Activated CD4-positive, alpha-beta T cell treated with anti-CD3 and anti-CD28 coated beads, Interleukin-2, amount 50 U/mL, for 4 hours (primary cell): ENCODE results near the gene SLC12A8.

ENCODE experiments used
- DNase-seq, 2 experiments: peaks; one replicate each; pipeline ENCODE4 v3.0.0-alpha.2; 2020

SLC12A8 gene, protein sequence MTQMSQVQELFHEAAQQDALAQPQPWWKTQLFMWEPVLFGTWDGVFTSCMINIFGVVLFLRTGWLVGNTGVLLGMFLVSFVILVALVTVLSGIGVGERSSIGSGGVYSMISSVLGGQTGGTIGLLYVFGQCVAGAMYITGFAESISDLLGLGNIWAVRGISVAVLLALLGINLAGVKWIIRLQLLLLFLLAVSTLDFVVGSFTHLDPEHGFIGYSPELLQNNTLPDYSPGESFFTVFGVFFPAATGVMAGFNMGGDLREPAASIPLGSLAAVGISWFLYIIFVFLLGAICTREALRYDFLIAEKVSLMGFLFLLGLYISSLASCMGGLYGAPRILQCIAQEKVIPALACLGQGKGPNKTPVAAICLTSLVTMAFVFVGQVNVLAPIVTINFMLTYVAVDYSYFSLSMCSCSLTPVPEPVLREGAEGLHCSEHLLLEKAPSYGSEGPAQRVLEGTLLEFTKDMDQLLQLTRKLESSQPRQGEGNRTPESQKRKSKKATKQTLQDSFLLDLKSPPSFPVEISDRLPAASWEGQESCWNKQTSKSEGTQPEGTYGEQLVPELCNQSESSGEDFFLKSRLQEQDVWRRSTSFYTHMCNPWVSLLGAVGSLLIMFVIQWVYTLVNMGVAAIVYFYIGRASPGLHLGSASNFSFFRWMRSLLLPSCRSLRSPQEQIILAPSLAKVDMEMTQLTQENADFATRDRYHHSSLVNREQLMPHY

DNA sequence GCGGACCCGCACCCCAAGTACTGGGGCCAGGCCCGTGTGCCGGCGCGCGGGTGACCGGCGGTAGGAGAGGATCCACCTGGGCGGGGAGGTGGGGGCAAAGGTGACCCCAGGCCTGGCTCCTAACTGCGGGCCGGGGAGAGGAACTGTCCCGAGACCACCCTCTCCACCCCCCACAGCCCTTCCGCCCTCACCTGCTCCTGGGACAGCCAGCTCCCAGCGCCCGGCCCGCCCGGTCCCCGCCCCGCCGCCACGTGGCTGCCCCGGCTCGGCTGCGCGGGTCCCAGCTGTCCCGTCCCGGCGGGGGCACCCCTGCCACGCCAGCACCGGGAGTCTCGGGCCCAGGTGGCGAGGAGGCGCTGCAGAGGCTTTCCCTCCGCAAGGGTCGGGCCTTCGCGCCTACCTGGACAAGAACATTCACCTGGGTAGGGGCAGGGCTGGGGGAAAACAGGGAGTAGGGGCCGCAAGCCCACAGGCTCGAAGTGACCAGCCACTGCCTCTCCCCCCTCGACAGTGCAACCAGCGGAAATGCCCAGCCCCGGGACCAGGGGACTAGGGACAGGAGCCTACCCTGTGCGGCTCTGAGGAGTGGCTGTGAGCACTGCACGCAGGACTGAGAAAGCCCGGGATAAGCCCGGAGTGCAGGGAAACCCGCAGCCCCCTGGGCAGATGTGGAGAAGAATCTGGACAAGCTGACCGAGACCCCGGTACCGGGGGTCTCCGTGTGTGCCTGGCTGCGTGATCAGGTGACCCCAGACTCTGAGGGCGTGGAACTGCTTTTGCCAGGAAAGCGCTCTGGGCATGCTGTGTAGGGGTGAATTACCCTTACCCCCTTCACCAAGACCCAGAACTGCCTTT lies at the start of gene SLC12A8:
TSS of gene SLC12A8 (minus strand) at position 240 of the 855 bp plus-strand sequence. CDS start 1,399 bp downstream, outside the sequence.
- no peak for DNase-seq

DNA sequence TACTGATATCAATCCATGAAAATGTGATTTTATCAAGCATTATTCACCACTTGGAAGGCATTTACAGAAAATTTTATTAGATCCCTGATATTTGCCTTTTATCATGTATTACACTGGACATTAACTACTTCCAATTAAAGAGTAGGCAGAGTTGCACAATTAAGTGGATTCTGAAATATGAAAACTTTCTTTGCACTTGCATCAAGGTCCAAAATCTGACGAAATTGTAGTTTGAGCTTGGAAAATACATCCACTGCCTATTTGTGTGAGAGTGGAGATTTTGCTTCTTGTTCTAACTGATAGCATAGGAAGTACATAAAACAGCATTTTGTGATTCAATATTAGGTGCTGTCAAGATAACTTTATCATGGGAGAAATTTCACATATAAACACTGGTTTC lies 49.6 kb upstream of the SLC12A8 start:
- no peak for DNase-seq

DNA sequence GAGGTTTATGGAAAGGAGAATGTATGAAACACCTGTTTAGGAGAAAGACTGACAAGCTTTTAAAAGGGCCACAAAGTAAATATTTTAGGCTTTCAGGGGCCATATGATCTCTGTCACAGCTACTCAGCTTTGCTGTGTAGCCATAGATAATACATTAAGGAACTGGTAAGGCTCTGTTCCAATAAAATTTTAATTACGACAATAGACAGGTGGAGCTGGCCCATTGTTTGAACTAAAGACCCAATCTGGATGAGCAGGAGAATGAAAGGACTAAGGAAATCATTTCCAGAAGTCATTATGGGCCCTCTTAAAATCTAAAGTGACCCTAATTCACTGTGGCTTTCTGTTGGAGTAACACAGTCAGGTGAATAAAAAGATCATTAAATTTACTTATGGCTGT lies 48.5 kb upstream of the SLC12A8 start:
- DNase-seq: no peak

DNA sequence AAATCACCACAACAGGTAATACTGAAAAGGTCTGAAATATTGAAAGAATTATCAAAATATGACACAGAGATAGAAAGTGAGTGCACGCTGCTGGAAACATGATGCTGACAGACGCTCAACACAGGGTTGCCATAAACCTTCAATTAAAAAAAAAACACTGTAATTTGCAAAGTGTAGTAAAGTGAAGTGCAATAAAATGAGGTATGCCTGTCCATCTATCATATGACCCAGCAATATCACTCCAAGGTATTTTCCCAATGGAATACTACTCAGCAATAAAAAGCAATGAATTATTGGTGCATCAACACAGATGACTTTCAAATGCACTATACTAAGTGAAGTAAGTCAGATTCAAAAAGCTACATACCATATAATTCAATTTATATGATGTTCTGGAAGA lies 47.6 kb upstream of the SLC12A8 start:
- DNase-seq: no peak

DNA sequence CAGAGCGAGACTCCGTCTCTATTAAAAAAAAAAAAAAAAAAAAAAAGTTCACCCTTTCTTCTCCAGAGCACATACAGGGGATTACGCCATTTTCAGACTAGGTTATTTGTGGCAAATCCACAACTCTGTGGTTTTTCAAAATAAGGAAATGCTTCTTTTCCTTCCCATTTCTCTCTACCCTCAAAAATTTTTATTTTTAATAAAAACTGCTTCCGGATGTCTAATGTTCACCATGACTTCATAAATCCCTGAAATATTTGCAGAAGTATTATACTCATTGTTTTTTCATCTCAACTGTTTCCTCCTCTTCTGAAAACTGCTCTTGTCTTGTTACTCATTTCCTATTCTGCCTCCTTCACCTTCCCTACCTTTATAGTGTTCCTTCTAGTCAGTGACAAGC lies 45.0 kb upstream of the SLC12A8 start:
- DNase-seq: no peak

DNA sequence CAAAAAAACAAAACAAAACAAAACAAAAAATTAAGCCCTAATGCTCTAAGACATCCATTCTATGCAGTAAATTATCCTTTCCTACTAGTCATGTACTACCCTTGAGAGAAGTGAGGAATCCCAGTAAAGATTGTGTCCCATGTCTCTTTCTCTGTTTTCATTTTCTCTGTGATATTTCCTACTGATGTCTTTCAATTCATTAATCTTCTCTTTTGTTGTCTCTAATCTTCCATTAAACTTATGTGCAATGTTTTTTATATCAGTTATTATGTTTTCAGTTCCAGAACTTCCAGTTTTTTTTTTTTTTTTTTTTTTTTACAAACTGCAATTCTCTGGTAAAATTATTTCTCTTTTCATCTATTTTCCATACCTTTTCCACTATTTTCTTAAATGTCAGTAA lies 44.1 kb upstream of the SLC12A8 start:
- no peak for DNase-seq

DNA sequence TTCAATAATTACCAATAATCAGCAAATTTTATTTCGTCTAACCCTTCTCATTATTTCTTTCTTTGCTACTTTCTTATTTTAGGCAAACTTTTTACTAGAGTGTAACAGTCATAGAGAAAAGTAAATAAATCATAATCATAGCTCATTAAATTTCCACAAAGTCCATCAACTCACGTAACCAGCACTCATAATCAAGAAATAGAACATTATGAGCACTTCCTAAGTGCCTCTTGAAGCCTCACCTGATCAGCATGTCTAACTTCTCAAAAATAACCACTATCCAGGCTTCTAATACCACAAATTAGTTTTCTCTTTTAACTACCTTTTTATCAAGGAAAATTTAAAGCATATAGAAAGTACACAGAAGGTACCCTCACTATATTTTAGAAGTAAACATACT lies 38.4 kb upstream of the SLC12A8 start:
- DNase-seq: no peak

DNA sequence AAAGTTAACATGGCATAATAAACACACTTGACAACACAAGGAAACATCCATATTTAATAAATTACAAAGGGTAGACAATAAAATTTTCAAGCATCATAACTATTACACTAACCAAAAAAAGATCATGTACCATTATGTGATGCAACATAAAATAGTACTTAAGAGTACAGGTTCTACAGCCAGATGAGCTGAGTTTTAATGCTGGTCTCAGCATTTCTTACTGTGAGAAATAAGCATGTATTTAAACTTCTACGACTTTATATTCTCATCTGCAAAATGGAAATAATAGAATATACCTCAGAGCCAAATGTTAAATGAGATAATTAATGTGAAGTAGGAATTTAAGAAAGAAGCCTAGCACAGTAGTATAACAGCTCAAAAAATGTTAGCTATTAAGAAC lies 33.7 kb upstream of the SLC12A8 start:
- no peak for DNase-seq

DNA sequence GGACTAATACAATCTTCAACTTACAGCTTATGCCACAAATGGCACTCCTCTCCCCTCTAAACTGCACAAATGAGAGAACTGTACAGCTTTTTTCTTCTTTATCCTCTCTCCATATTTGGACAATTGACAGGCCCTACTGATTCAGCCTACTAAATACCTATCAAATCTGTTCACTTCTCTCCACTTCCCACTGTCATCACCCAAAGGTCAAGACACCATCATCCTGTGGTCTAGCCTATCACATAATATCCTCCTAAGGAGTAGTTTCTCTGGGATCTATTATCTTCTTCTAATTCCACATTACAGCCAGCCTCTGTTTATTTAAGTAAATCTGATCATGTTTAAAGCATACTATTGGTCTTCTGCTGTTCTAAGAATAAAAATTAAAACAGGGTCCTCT lies 33.0 kb upstream of the SLC12A8 start:
- DNase-seq: no peak

DNA sequence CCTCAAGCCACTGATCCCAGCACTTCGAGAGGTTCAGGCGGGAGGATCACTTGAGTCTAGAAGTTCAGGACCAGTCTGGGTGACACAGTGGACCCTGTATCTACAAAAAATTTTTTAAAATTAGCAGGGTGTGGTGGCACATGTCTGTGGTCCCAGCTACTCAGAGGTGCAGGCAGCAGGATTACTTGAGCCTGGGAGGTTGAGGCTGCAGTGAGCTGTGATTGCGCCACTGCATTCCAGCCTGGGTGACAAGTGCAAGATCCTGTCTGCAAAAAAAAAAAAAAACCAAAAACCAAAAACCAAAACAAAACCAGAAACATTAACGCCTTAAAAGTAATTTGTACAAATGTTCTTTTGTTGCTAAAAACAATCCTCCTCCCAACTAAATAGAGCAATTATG lies 27.9 kb upstream of the SLC12A8 start:
- no peak for DNase-seq

DNA sequence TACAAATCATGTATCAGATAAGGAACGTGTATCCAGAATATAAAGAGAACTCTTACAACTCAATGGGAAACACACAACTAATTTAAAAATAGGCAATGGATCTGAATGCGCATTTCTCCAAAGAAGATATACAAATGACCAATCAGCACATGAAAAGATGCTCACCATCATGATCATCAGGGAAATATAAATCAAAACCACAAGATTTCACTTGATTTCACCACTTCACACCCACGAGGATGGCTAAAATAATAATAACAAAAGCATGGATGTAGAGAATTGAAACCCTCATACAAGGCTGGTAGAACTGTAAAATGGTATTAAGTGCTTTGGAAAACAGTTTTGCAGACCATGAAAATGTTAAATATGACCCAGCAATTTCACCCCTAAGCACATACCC lies 26.7 kb upstream of the SLC12A8 start:
- no peak for DNase-seq

DNA sequence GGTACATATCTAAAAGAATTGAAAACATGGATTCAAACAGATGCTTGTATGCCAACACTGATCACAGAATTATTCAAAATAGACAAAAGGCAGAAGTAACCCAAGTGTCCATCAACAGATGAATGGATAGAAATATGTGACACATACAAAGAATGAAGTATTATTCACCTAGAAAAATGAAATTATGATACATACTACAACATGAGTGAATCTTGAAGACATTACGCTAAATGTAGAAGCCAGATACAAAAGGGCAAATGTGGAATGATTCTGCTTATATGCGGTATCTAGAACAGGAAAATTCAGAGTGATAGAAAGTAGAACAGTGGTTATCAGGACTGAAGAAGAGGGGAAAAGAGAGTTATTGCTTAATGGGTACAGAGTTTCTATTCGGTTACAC lies 26.2 kb upstream of the SLC12A8 start:
- no peak for DNase-seq

DNA sequence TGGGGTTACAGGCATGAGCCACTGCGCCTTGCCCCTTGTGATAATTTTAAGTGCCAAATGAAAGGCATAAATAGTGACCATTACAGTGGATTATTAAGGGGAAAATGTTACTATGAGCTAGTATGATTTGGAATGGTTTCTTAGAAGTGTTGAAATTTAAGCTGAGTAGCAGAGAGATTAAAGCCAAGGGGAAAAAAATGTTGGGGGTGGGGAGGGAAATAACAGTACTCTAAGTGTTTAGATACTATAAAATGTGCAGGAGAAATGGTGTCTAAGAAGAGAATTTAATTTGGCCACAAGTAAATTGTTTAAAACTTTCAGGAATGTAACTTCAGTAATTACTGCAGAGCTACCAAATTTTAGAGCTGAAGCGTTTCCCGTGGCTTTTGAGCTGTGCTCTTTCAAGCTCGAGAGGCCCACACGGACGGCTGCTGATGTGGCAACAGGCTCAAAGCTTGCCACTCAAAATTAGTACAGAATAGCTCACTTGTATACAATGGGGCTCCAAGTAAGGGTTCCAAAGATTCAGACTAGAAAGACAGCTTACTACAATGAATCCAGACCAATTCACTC lies 23.9 kb upstream of the SLC12A8 start:
- DNase-seq: no peak

DNA sequence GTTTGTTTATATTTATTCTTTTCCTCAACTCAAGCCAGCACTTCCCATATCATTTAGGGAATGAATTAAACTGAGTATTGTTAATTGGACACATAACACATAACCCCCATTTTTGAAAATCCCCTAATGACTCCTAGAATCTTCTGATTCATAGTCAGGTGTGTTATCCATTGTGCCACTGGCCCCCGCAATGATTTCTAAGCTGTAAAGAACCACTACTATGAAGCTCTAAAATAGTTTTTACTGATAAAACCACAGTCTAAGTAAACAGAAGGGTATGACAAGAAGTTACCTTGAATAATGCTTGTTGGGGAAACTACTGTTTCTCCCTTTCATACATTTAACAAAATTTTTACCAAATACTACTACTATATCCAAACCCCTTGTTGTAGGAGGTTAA lies 22.3 kb upstream of the SLC12A8 start:
- DNase-seq: no peak

DNA sequence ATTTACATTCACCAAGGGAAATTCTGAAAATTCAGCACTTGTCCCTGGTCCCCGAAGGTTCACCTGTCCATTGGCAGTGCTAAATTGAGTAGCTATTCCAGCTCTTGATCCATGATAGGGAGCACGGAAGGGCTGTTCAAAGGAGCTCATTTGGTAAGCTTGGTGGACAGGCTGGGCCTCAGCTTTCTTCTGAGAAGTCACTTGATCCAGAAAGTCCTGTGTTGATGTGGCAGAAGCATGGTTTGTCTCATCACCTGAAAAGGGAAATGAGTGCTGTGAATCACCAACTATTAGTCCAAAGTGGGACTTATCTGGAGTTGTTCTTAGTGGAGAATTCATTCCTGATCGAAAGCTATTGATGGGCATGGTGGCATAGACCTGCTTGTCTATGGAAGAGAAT lies 19.9 kb upstream of the SLC12A8 start:
- DNase-seq: no peak

DNA sequence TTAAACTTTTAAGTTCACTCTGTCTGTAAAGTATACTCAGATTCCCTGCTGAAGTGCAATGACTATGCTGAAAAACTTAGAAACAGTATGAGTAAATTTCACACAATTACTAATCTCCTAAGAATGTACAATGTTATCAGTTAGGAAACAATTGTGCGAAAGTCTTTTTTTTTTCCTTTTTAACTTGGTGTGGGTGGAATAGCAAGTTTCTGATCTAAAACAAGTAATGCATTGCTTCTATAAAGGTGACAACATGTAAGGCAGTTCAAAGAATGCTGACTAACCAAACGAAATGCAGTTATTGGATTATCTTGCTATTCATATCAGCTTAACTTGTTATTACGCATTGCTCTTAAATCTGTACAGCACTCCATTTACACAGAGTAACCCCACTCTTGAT lies 19.3 kb upstream of the SLC12A8 start:
- no peak for DNase-seq

DNA sequence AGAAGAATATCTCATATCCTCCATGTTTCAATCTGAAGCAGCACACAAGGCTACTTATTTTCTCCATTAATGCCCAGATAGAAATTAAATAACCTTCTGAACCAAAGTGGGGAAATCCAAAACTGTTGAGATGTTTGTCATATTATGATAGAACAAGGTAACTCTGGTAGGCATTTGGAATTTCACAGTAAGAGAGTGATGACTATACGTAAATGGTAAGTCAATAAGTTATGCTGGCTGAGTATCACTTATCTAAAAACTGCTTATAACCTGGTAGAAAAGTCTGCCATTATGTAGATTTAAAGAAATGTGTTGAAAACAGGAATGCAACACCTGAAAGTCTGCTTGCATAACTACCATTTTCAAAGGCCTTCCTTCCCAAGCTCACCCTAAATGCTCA lies 17.2 kb upstream of the SLC12A8 start:
- DNase-seq: no peak

DNA sequence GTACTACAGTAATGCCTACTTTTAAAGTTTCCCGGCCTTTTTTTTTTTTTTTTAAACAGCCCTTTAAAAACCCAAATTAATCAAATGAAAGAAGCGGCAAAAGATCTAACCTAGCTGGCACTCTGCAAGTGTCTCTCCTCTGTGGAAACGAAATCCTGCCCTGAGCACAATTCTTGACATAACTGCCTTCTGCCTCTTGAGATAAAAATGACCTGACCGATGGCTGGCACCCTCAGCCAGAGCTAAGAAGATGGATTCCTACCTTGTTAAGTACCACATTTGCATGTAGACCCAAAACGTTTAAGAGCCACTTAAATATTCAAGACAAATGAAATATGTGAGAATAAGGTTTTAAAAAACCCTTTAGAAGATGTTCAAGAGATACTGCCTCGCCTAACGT lies 16.6 kb upstream of the SLC12A8 start:
- no peak for DNase-seq

DNA sequence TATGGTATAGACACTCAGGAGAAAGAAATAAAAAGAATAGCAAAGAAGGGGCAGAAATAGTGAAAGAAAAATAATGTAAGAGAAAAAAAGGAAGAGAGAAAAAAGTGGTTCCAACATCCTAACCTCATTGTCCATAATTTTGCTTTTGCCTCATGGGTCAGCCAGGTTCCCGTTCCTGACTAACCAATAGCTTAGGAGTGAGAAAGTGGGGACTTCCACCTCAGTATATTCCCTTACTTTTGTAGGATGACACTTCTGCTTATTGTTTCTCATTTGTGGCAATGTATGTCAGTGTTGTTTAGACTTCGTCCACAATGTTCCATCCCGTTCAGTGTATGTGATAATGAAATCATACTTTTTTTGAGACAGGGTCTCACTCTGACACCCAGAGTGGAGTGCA lies 9.3 kb upstream of the SLC12A8 start:
- no peak for DNase-seq

DNA sequence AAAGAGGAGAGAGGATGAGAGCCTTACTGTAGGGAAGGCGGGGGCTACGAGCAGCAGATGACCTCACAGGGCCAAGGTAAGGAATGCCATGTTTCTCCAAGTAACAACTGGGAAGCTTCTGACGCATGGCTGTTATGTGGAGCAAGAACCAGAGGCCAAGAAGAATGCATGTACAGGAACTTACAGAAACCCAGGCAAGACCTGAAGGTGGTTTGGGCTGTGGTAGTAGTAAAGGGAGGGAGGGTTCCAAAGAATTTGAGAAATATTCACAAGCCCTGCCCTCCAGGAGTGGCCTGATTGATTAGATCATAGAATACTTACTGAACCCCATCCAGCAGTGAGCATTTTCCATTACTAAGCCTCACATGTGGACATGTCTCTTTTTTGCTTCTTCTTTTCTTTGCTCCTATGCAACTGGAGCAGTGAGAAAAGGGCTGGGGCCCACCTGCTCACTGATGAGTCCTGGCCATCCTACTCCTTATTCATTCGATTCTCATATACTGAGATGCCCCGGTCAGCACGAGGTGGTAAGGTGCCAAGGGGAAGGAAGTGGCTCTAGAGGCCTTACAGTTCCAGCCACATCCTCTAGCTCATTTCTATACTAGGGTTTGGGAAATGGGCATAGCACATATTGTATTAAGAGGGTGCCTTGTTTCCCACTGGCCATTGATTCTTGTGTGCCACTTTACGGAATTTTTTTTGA lies 8.3 kb upstream of the SLC12A8 start:
- DNase-seq: no peak

DNA sequence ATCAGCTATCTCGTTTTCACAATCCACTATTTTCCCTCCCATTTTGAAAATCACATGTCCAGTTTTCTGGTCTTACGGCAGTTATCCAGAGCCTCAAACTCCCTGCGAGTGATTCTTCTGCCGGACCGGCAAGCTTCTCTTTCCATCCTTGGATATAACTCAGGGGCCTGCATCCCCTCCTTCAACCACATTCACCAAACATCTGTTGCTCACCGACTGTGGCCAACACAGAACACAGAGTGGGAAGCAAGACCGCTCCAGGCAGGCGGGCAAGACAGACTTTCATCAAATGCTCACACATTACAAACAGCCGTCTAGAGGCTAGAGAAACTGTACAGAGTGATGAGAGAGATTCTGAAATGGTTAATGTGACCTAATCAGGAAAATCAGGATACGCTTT lies 7.6 kb upstream of the SLC12A8 start:
- no peak for DNase-seq

DNA sequence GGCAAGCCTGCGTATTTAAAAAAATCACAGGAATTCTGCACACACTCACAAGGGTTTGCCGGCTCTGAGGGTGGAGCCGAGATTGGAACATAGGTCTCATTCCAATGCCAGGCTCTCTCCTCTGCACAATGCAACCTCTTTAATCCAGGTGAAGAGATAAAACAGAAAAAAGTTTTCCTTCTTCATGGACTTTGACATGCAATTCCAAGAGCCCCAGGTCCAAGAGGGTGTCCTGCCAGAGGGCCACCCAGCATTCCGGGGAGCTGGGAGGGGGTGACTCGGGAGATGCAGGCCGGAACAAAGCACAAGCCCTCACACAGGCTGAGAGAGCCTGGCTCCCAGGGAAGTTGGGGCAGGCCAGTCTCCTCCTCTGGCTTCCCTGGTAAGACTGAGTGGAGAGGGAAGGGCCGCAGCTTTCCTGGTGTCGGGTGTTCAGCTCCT lies 6.7 kb upstream of the SLC12A8 start:
- no peak for DNase-seq

DNA sequence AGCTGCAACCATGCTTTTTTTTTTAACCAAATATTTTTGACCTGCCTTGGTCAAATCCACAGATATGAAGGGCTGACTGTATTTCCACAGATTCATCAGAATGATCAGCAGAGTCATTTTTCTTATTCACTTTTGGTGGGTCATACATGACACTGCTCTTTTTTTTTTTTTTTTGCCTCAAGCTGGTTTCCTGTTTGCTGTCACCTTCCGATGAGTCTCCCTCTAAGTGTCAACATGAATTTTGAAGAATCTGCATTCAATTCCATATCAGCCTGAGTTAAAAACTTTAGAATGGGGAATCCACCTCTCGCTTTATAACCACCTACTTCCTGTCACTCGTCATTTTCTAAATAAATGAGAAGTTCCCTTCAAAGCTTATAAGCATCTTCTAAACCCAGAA lies 2.2 kb upstream of the SLC12A8 start:
- no peak for DNase-seq
